BLaER1 treated with 17β-estradiol and CSF1 and Interleukin-3, amounts not matched to agents 10 nM and 100 nM (cell line): ENCODE results near the gene BIN2.
"Not testable (repeated sequence)": the region's sequence is repeated elsewhere in the genome, so short reads cannot be mapped to it uniquely, and the experiment has no call there.

ENCODE experiments used
- H3K27ac ChIP-seq, 11 experiments: shearing (Covaris generic); formaldehyde crosslinking; 2 replicates each; pipeline ENCODE4 v1.8.1; 2022
- H3K27me3 ChIP-seq, 11 experiments: shearing (Covaris generic); formaldehyde crosslinking; 2 replicates each; pipeline ENCODE4 v1.8.1; 2022
- H3K36me3 ChIP-seq, 11 experiments: shearing (Covaris generic); formaldehyde crosslinking; 2 replicates each; pipeline ENCODE4 v1.8.1; 2022
- H3K4me1 ChIP-seq, 10 experiments: shearing (Covaris generic); formaldehyde crosslinking; 2 replicates each; pipeline ENCODE4 v1.8.1; 2022
- H3K4me2 ChIP-seq, 11 experiments: shearing (Covaris generic); formaldehyde crosslinking; 2 replicates each; pipeline ENCODE4 v1.8.1; 2022
- H3K4me3 ChIP-seq, 10 experiments: shearing (Covaris generic); formaldehyde crosslinking; 2 replicates each; pipeline ENCODE4 v1.8.1; 2022
- H3K9ac ChIP-seq, 11 experiments: shearing (Covaris generic); formaldehyde crosslinking; 2 replicates each; pipeline ENCODE4 v1.8.1; 2022
- H3K9me3 ChIP-seq, 11 experiments: shearing (Covaris generic); formaldehyde crosslinking; replicated peaks in 1 of 11; 2 replicates each; pipeline ENCODE4 v1.8.1; 2022
- H4K20me1 ChIP-seq, 11 experiments: shearing (Covaris generic); formaldehyde crosslinking; 2 replicates each; pipeline ENCODE4 v1.8.1; 2022
- Cebpa-rat ChIP-seq, 11 experiments: shearing (Covaris generic); IDR thresholded peaks; 2 replicates each; pipeline ENCODE4 v1.8.1; 2022

Gene BIN2

DNA sequence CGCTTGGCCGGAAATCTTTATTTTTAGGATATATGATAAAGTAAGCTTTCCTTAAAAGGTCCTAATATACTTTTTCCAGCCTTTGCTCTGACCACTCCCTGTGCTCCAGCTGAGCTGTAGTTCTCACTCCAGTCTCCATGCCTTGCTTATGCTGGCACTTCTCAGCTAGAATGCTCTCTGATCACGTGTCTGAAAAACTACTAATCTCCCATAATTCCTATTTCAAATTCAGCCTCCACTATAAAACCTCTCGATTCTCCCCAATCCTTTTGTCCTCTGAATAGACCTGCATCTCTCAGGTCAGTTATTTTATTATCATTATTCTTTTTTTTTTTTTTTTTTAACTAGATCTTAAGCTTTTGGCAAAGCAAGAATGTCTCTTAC is 3.7 kb downstream of the BIN2 start:
- H3K4me2 ChIP-seq: peak overlapping the region; percentile 76 to 98 (median 96)
- peaks cover 0 to 14% (median 0%) of the 10 kb centered on the region in 11 experiments; a peak in 6 of 22 replicates for H3K9me3 ChIP-seq
- H3K36me3 ChIP-seq: peaks cover 0 to 45% (median 0%) of the 10 kb centered on the region in 11 experiments; a peak in 8 of 22 replicates
- H3K4me1 ChIP-seq: peaks cover 70 to 84% (median 75%) of the 10 kb centered on the region in 10 experiments
- no peak for TF ChIP-seq Cebpa-rat (IDR thresholded peaks at IDR 0.05)
- H3K4me3 ChIP-seq: peak overlapping the region in 4 of 10 experiments; percentile 36 to 78 (median 65); a peak in 3 of 20 replicates
- H4K20me1 ChIP-seq: peaks cover 0 to 58% (median 0%) of the 10 kb centered on the region in 11 experiments; a peak in 6 of 22 replicates
- H3K27me3 ChIP-seq: peaks cover 0 to 4% (median 0%) of the 10 kb centered on the region in 11 experiments; a peak in 1 of 22 replicates
- peak overlapping the region in 9 of 11 experiments; percentile 40 to 99 (median 80); a peak in 16 of 22 replicates for H3K27ac ChIP-seq
- peak overlapping the region in 8 of 11 experiments; percentile 21 to 88 (median 66); a peak in 13 of 22 replicates for H3K9ac ChIP-seq

DNA sequence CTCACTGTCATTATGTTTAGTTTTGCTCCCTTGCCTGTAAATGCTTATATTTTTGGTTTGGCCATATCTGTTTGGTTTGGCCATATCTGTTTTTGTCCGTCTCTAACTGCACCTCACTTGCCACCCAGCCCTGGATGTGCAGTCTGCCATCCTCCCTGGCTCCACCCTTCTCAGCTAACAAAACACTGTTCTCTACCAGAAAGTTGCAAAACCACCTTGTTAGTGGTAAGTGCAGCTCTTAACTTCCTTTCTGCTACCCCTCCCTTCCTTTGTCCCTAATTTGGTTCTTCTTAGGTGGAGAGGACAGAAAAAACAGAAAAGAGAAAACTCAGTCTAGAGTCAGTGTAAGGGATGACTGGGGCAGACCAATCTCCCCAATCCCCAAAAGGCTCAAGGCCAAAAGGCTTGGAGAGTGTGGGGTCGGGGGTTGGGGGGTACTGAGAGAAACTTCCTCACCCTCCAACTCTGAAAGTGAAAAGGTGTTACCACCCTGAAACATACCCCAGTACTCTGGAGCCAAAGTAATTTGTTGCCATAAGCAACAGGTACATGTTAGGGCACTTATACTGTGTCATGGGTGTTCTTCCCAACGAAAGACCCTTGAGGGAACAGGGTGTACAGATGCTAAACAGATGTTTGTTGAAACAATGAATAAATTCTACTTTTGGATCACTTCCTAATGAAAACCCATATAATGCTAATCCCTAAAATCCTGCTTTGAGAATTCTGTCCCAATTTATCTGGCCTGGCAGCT is 5.0 kb downstream of the BIN2 start:
- H3K27ac ChIP-seq: peak overlapping the region in 9 of 11 experiments; percentile 34 to 99 (median 80); a peak in 16 of 22 replicates
- peaks cover 57 to 72% (median 62%) of the 10 kb centered on the region in 10 experiments for H3K4me1 ChIP-seq
- H3K4me2 ChIP-seq: peak overlapping the region; percentile 69 to 98 (median 95)
- peaks cover 0 to 58% (median 0%) of the 10 kb centered on the region in 11 experiments; a peak in 8 of 22 replicates for H3K36me3 ChIP-seq
- H3K4me3 ChIP-seq: peak overlapping the region in 5 of 10 experiments; percentile 13 to 53 (median 41); a peak in 7 of 20 replicates
- TF ChIP-seq Cebpa-rat (IDR thresholded peaks at IDR 0.05): 0 out of 22 replicates have a peak, but pooled peaks of 1 of the 11 experiments have one; percentile 8
- peak overlapping the region in 8 of 11 experiments; percentile 3 to 70 (median 53); a peak in 13 of 22 replicates for H3K9ac ChIP-seq
- H4K20me1 ChIP-seq: peaks cover 0 to 70% (median 0%) of the 10 kb centered on the region in 11 experiments; a peak in 6 of 22 replicates
- H3K9me3 ChIP-seq: peaks cover 0 to 8% (median 0%) of the 10 kb centered on the region in 11 experiments; a peak in 2 of 22 replicates
- peaks cover 0 to 4% (median 0%) of the 10 kb centered on the region in 11 experiments; a peak in 1 of 22 replicates for H3K27me3 ChIP-seq

DNA sequence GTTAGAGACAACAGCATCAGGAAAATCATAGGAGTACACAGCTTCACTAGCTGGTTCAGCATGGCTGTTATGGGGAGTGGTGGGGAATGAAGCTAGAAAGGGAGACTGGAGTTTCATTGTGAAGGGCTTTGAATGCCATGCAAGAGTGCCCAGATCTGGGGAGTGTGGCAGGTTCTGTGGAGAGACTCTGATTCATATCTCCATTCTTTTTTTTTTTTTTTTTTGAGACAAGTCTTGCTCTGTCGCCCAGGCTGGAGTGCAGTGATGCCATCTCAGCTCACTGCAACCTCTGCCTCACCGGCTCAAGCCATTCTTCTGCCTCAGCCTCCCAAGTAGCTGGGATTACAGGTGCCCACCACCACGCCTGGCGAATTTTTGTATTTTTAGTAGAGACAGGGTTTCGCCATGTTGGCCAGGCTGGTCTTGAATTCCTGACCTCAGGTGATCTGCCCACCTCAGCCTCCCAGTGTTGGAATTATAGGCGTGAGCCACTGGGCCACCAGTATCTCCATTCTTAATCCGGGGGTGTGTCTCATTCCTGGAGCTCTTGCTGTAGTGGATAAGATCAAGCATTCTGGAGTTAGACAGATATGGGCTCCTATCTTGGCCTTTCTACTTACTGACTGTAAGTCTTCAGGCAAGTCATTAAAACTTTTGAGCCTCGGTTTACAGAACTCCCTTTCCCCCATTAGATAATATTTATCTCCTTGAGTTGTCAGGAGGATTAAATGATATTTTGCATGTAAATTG is 5.7 kb downstream of the BIN2 start:
- H3K9ac ChIP-seq: peak overlapping the region in 4 of 11 experiments; percentile 49 to 70 (median 60); a peak in 8 of 22 replicates
- H3K27ac ChIP-seq: peak overlapping the region in 8 of 11 experiments; percentile 42 to 99 (median 88); a peak in 13 of 22 replicates
- H3K4me1 ChIP-seq: peaks cover 49 to 69% (median 55%) of the 10 kb centered on the region in 10 experiments
- peaks cover 0 to 66% (median 0%) of the 10 kb centered on the region in 11 experiments; a peak in 9 of 22 replicates for H3K36me3 ChIP-seq
- not testable (repeated sequence) for H3K27me3 ChIP-seq, H3K9me3 ChIP-seq
- H3K4me3 ChIP-seq: peak overlapping the region in 4 of 10 experiments; percentile 27 to 53 (median 42); a peak in 4 of 20 replicates
- peak overlapping the region; percentile 69 to 98 (median 95) for H3K4me2 ChIP-seq
- peaks cover 0 to 75% (median 0%) of the 10 kb centered on the region in 11 experiments; a peak in 5 of 22 replicates for H4K20me1 ChIP-seq

DNA sequence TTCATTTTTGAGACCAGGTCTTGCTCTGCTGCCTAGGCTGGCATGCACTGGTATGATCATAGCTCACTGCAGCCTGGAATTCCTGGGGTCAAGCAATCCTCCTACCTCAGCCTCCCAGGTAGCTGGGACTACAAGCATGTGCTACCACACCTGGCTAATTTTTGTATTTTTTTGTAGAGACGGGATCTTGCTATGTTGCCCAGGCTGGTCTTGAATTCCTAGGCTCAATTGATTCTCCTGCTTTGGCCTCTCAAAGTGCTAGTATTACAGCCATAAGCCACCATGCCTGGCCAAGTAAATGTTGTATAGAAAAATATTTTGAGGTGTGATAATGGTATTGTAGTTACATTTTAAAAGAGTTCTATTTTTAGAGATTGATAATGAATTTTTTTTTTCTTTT is 12.6 kb downstream of the BIN2 start:
- no peak overlapping the region for H3K4me3 ChIP-seq
- no peak overlapping the region for H3K4me2 ChIP-seq
- peaks cover 3 to 20% (median 6%) of the 10 kb centered on the region in 10 experiments; a peak in 18 of 20 replicates for H3K4me1 ChIP-seq
- H3K36me3 ChIP-seq: peaks cover 0 to 99% (median 0%) of the 10 kb centered on the region in 11 experiments; a peak in 8 of 22 replicates
- H3K9ac ChIP-seq: no peak overlapping the region
- TF ChIP-seq Cebpa-rat (IDR thresholded peaks at IDR 0.05): no peak
- H3K27ac ChIP-seq: no peak overlapping the region
- H3K9me3 ChIP-seq: peaks cover 0 to 5% (median 0%) of the 10 kb centered on the region in 11 experiments; a peak in 1 of 22 replicates
- H3K27me3 ChIP-seq: no peaks in the 10 kb centered on the region
- H4K20me1 ChIP-seq: peaks cover 0 to 89% (median 0%) of the 10 kb centered on the region in 11 experiments; a peak in 5 of 22 replicates

DNA sequence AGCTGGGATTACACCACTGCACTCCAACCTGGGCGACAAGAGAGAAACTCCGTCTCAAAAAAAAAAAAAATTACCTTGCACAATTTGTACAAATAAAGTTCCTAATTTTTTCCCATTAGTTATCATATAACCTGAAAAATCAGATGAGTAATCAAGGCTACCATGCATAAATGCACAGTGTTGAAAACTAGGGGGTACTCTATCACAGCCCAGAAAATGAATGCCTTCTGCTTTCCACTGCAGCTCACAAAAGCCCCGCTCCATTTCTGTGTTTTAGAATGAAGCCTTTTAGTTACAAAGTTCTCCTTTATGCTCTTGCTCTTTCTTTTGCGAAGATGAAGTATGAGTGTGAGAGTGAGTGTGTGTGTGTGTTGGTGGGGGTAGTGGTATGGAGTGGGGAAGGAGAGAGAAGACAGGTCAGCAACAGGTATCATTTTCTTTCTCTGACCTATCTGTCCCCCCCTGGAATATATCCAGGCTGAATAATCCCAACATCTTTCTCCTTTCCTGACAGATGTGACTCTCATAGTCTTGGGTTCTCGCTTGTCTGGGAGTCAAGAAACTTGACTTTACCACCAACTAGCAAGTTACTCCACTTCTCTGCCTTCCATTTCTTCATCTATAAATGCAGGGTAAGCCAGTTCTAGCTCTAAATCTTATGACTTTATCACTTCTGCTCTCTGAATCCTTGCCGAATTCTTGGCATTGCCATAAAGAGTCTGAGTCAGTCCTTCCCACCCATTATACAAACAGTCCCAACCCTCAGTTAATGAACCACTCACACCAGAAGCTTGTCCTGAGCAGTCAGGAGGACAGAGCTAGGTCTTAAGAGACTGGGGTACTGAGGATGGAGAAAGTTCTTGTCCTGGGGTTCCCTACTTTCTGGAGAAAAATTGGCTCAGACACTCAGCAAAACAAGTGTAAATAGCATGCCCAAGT is 16.1 kb downstream of the BIN2 start:
- peaks cover 0 to 92% (median 0%) of the 10 kb centered on the region in 11 experiments; a peak in 5 of 22 replicates for H4K20me1 ChIP-seq
- H3K27me3 ChIP-seq: no peaks in the 10 kb centered on the region
- no peak for TF ChIP-seq Cebpa-rat (IDR thresholded peaks at IDR 0.05)
- no peak overlapping the region for H3K27ac ChIP-seq
- H3K9ac ChIP-seq: peak overlapping the region in 1 of 11 experiments; percentile 15; a peak in 1 of 22 replicates
- peaks cover 0 to 100% (median 0%) of the 10 kb centered on the region in 11 experiments; a peak in 9 of 22 replicates for H3K36me3 ChIP-seq
- peaks cover 7 to 27% (median 10%) of the 10 kb centered on the region in 10 experiments; a peak in 18 of 20 replicates for H3K4me1 ChIP-seq
- 0 out of 22 replicates have a peak, but pooled peaks cover 0 to 4% (median 0%) of the 10 kb centered on the region in 11 experiments for H3K9me3 ChIP-seq
- no peak overlapping the region for H3K4me3 ChIP-seq
- H3K4me2 ChIP-seq: no peak overlapping the region; a peak in 1 of 22 replicates

DNA sequence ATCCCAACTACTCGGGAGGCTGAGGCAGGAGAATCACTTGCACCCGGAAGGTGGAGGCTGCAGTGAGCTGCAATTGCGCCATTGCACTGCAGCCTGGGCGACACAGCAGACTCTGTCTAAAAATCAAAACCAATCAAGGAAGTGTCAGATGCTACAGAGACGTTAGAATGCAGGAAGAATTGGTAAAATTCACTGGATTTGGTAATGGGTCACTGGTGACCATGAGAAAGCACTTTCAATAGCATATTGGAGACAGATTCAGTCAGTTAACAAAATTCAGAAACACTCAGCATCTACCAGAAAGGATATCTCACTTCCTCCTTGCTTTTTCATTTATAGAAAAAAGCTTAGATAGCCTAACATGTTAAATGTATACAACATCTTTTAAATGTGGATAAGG is 17.5 kb downstream of the BIN2 start:
- no peak overlapping the region for H3K9ac ChIP-seq
- H3K27me3 ChIP-seq: no peaks in the 10 kb centered on the region
- peak overlapping the region; percentile 1 to 58 (median 36); a peak in 15 of 22 replicates for H3K4me2 ChIP-seq
- H3K4me1 ChIP-seq: peaks cover 7 to 27% (median 10%) of the 10 kb centered on the region in 10 experiments; a peak in 18 of 20 replicates
- no peak for TF ChIP-seq Cebpa-rat (IDR thresholded peaks at IDR 0.05)
- H3K9me3 ChIP-seq: no peaks in the 10 kb centered on the region
- no peak overlapping the region for H3K4me3 ChIP-seq
- peak overlapping the region in 3 of 11 experiments; percentile 39 to 62 (median 45); a peak in 7 of 22 replicates for H3K27ac ChIP-seq
- H4K20me1 ChIP-seq: peaks cover 0 to 97% (median 0%) of the 10 kb centered on the region in 11 experiments; a peak in 5 of 22 replicates
- H3K36me3 ChIP-seq: peaks cover 0 to 100% (median 0%) of the 10 kb centered on the region in 11 experiments; a peak in 10 of 22 replicates

DNA sequence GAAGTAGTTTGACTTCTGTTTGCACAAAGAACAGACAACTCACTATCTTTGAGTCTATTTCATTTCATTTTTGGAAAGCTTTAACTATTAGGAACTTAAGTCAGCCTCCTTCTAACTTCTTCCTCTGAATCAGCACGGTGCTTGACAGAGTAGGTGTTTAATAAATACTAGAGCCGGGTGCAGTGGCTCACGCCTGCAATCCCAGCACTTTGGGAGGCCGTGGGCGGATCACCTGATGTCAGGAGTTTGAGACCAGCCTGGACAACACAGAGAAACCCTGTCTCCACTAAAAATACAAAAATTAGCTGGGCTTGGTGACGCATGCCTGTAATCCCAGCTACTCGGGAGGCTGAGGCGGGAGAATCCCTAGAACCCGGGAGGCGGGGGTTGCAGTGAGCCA is 23.2 kb downstream of the BIN2 start:
- H3K27ac ChIP-seq, H3K9ac ChIP-seq, H3K4me1 ChIP-seq, H3K4me2 ChIP-seq, H3K4me3 ChIP-seq, H3K27me3 ChIP-seq, H3K9me3 ChIP-seq: not testable (repeated sequence)
- peaks cover 0 to 100% (median 0%) of the 10 kb centered on the region in 11 experiments; a peak in 10 of 22 replicates for H3K36me3 ChIP-seq
- H4K20me1 ChIP-seq: peaks cover 0 to 65% (median 0%) of the 10 kb centered on the region in 11 experiments; a peak in 4 of 22 replicates
